Islet of Langerhans (tissue), 1 donor: ENCODE data around the gene FUCA1.

ENCODE experiments used
- FAIRE-seq: peaks from one replicate; lab custom pipeline; 2011; peaks lifted over from hg19 to GRCh38; lab: Jason Lieb, UNC

The FUCA1 gene

DNA sequence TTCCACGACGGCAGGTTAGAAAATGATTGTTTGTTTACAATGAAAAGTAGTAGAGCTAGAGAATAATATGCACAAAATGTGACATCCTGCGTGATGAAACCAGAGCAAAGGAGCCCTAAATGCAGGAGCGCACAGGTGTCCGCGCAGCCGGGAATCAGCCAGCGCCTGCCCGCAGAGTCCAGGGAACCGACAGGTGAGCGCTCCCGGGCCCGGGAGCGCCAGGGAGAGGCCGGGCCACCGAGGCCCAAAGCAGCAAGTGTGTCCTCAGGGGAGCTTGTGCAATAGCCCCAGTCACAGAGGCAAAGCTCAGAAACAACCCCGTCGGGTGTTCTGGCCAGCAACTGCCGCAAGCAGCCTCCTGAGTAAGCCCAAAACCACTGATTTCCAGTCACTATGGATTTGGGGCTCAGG lies 66.7 kb downstream of the FUCA1 start:
- FAIRE-seq: no peak

DNA sequence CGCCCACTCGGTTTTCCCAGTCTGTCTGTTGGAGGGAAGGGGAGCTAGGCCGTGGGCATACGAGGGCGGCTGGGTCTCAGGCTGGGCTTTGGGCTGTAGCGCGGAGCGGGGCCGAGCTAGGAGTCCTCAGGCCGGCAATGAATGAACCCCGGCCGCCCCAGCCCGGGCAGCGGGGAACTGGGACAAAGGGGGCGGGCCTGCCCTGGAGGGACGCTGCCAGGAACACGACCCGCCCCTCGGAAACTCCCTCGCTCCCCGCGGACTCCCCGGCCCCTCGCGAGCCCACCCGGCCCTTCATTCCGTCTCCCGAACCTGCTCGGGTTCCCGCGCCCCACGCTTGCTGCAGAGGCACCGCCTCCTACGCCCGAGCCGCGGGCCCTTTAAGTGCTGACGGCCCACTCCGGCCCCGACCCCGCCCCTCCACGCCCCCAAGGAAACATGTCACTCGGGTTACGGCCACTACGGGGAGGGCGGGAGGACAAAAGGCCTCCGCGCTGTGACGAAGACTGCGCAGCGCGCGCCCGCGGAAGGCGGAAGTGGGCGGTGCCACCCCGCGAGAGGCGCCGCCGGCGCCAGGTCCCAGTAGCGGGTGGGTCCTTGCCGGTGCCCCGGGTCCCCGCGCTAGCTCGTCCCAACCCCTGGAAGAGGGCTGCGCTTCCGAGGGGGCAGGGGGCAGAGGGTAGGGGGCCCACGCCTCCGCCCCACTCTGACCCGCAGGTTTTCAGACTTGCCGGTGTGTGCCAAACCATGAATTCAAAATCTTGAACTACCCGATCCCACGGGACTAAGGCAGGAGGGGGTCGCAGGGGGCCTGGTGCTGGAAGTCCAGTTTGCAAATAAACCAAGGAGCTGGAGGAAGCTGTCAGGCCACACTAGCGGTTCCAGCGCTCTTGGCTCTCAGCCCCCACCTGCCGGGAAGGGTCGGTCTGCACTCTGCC lies 67.4 kb downstream of the FUCA1 start, which contains the start of gene GALE:
GALE (minus strand) TSS at position 355 of the 938 bp plus-strand sequence. CDS start 1,747 bp downstream, outside the sequence.
- no peak for FAIRE-seq

DNA sequence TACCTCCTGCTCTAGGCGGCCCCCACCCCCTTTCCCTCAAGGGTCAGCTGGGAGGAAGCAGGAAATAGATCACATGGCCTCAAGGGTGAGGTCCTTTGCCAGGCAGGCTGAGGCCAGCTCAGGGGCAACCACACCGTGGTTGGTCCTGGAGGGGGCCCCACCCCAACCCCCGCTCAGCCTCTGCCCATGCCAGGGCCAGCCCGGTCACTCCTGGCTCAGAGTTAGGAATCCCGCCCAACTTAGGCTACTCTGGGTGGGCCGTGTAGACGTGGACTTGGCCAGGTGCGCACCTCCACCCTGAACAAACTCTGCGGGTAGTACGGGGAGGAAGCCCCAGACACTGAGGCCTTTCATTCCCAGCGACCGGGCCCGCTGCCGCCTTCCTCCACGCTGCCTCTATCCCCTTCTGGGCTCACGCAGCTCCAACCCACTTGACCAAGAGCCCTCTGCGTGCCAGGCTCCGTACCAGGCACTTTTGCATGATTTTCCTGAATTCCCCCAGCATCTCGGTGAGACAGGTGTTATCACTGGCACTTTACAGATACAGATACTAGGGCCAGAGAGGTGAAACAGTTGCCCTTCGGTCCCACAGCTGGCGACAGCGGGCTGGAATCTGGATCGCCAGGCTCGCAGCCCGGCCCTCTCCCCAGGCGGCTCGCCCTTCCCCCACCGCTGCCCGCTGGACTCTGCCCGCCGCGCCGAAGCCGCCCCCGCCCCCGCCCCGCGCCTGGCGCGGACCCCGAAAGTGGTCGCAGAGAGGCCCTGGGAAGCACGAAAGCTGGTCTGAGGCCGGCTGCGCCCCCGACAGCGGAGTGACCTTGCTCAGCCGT lies 68.3 kb downstream of the FUCA1 start:
- FAIRE-seq: no peak

- no peak for FAIRE-seq
Observed at GRCh38 chr1:23799255-23799569, 68.9 kb downstream of the FUCA1 start.

GRCh38 chr1:23798662-23799142 lies 69.4 kb downstream of the FUCA1 start:
- FAIRE-seq: no peak

DNA sequence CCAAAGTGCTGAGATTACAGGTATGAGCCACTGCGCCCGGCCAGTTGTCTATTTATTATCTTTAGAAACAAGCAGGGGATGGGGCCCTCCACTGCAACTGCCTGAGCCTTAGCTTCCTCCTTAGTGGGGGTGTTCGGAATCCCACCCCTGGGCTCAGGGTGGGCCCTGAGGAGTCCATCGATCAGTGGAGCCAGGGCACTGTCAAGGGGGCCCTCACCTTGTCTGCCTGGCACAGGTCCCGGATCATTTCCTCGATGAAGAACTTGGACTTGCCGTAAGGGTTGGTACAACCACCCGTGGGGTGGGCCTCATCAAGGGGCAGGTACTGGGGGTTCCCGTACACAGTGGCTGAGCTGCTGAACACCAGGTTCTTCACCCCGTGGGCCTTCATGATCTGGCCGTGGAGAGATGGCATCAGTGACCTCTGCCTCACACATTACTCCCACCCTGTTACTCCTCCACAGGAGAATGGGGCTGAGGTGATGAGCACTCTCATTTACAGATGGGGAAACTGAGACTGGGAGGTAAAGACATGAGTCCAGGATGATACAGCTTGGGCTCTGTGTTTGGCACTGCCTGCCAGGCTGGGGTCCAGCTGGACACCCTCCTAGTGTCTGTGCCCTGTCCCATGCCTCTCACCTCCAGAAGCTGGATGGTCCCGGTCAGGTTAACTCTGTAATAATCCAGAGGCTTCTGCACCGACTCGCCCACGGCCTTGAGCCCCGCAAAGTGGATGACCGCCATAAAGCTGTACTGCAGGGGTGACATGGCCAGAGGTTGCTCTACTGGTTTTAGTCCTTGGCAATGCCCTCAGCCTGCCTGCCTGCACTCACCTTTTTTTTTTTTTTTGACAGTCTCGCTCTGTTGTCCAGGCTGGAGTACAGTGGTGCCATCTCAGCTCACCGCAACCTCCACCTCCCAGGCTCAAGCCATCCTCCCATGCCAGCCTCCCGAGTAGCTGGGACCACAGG lies 70.3 kb downstream of the FUCA1 start:
- FAIRE-seq: no peak

DNA sequence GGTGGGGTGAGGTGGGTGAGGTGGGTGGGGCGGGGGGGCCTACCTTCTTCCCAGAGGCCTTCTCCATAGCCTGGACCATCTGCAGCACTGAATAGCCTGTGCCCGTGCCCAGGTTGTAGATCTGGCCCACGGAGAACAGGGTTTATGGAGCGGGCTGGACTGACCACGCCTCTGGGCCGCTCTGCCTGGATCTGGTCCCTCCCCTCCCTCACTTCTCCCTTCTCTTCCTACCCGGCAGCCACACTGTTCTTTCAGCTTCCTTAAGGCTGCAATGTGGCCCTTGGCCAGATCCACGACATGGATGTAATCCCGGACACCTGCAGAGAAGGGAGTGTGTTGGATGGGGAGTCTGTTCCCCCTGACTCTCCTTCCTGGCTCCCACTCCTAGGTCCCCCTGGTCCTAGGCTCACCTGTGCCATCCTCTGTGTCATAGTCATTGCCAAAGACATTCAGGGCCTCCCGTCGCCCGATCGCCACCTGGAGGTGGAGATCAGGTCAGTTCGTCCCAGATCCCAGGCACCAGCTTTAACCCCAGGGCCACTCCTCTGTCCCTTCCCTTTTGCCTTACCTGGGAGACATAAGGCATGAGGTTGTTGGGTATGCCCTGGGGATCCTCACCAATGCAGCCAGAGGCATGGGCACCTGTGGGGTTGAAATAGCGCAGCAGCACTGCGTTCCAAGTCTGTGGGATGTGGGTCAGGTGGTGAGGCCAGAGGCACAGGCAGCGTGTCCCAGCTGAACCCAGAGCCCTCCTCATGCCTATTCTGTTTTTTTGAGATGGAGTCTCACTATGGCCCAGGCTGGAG lies 71.4 kb downstream of the FUCA1 start:
- FAIRE-seq: no peak

DNA sequence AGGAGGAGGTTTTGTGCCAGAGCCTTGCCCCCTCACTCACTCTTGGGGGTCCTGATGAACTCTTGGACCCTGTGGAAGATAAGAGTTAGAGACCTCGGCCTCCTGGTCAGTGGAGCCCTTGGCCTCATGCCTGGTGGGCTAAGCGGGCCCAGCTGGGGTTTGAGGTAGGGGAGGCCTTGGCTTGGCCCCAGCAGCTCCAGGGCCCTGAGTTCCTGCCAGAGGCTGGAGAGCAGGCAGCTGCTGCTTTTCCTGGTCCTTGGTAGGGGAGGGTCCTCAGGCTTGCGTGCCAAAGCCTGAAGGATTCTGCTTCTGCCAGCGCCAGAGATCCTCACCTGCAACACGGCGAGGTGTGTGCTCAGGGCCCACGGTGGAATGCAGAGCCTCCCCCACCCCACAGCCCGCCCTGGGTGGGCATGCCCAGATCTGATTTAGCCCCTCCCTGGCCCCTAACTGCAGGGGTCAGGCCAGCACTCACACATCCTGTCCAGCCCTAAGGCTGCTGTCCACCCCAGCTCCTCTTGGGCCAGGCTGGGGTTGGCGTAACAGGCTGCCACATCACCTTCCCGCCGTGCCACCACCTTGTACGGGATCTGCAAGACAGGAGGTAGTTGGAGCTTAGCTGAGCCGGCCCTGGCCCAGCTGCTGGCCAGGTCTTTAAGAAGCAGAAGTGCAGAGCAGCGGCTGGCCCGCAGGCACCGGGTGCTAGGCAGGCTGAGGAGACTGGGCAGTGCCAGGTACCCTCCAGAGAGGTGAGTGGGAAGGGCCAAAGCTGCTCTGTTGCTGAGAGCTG lies 72.2 kb downstream of the FUCA1 start:
- no peak for FAIRE-seq
